ENCODE measurements around the gene GGTLC2.

GRCh38 chr22:22662095-22662494, 17.7 kb downstream of the GGTLC2 start:
- TF ChIP-seq CTCF (IDR thresholded peaks at IDR 0.05) (no peak), POLR2A (IDR thresholded peaks at IDR 0.05) (no peak)

Measured in heart left ventricle (tissue), 13 donors.